22Rv1 (cell line): ENCODE results near the gene SLC6A6.

Source experiments
- H3K27ac ChIP-seq: fragments of 450-650 bp; 2 replicates; pipeline ENCODE4 v1.5.1; 2017
- ZFX ChIP-seq: fragments of 450-650 bp; IDR thresholded peaks from 2 replicates; pipeline ENCODE4 v1.6.1; 2017; ENCODE audit warnings: antibody characterized with exemption, borderline replicate concordance
- TF ChIP-seq, protein P1 (sequence below): fragments of 450-650 bp; IDR thresholded peaks from 2 replicates; pipeline ENCODE4 v1.5.1; 2017; ENCODE audit warnings: mild to moderate bottlenecking

The SLC6A6 gene

DNA sequence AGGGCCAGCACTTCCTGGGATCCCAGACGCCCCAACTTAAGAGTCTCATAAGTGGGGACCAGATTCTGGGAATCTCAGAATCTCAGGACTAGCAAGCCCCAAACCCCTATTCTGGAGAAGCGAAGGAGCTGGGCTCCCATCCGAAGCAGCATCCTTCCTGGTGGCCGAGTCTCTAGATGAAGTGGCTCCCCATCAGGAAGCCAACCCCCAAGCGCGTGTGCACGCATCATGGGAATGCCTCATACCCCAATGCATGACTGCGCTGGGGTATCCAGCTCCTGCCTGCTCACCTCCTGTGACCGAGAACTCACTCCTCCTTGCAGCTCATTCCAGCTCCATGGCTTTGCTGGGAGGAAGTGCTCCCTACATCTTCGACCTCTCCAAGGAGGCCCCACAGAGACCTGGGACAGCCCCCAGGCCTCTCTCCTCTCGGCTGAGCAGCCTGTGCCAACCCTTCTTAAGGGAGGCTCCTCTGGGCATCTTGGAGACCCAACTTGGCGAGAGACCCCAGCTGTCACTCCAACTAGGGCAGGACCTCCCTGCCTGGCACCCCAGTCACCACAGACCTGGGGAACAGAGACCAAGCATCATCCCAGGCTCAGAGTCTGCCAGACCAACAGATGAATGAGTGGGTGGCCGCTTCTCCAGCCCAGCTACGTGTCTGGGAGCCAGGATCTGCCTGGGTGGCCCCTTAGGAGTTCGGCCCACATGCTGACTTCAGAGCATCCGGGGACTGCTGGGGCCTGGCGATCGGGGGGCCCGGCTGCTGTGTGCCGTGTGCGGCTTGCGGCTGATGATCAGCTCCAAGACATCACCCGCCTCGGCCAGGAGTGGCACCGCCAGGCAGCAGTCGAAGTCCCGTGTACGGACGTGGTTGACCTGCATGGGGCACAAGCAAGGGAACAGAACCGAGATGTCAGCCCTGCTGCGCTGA lies 90.8 kb downstream of the SLC6A6 start:
- no peak for TF ChIP-seq ZFX
- TF ChIP-seq, protein P1, sequence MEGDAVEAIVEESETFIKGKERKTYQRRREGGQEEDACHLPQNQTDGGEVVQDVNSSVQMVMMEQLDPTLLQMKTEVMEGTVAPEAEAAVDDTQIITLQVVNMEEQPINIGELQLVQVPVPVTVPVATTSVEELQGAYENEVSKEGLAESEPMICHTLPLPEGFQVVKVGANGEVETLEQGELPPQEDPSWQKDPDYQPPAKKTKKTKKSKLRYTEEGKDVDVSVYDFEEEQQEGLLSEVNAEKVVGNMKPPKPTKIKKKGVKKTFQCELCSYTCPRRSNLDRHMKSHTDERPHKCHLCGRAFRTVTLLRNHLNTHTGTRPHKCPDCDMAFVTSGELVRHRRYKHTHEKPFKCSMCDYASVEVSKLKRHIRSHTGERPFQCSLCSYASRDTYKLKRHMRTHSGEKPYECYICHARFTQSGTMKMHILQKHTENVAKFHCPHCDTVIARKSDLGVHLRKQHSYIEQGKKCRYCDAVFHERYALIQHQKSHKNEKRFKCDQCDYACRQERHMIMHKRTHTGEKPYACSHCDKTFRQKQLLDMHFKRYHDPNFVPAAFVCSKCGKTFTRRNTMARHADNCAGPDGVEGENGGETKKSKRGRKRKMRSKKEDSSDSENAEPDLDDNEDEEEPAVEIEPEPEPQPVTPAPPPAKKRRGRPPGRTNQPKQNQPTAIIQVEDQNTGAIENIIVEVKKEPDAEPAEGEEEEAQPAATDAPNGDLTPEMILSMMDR: no peak
- no peak overlapping the region for H3K27ac ChIP-seq

DNA sequence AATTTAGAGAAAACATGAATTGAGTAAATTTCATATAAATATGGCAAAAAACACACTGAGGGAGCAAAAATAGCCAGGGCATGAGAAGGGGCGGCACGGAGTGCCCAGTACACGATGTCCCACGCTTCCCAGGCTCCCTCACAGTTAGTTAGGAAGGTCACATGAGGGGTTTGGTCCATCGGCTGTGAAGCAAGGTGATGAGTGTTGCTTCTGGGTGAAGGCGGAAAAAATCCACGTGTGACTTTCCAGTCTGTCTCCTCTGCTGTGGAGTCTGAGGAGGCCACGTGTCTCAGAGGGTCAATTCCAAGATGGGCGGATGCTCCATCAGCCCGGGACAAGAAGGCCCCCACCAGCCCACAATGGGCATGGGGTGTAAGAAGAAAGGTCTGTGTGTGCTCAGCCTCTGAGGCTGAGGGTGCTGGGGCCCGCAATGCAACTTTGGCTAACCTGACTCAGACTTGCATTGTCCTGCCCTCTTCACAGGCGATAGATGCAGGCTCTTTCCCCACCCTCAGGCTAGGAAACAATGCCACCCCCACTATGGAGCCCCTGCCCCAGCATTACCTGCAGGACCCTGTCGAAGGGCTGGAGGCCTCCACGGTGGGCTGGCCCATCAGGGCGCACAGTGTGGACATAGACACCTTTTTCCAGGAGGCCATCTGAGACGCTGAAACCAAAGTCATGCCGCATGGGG lies 92.0 kb downstream of the SLC6A6 start:
- TF ChIP-seq ZFX: no peak
- TF ChIP-seq, protein P1: no peak

DNA sequence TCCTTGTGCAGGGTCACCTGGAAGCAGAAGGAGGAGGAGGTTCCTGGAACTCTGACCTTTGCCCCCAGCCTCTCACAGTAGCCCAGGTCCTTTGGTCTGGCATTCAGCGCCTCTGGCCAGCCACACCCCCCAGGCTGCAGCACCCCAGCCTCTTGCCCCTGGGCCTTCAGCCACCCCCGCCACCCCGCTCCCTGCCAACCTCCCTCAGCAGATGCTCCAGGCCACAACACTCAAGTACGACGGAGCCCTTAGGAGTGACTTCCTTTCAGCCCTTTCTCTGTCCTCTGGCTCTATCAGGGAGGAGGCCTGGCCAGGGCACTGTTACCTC lies 92.5 kb downstream of the SLC6A6 start:
- no peak for TF ChIP-seq ZFX
- TF ChIP-seq, protein P1: no peak

More for the DNA sequence above, 92.0 kb downstream of the SLC6A6 start:
- no peak overlapping the region for H3K27ac ChIP-seq

DNA sequence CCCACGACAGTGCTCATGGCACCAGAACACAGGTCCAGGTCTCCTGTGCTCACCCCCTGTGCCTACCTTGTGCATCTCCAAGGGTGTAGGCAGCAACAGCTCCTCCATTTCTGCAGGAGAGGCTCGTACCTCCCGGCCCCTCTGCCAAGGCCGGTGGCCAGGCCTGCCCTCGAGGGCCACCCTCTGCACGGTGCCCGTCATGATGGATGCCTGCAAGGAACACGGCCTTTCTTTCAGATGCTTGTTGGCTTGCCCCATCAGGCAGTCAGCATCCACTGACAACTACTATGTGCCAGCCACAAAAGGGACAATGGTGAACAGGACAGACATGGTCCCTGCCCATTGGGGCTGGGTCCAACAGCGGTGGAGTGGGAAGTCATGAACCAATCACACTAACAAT lies 93.9 kb downstream of the SLC6A6 start:
- no peak overlapping the region for H3K27ac ChIP-seq
- TF ChIP-seq, protein P1: no peak
- TF ChIP-seq ZFX: no peak

More for the DNA sequence above, 92.5 kb downstream of the SLC6A6 start:
- H3K27ac ChIP-seq: no peak overlapping the region

DNA sequence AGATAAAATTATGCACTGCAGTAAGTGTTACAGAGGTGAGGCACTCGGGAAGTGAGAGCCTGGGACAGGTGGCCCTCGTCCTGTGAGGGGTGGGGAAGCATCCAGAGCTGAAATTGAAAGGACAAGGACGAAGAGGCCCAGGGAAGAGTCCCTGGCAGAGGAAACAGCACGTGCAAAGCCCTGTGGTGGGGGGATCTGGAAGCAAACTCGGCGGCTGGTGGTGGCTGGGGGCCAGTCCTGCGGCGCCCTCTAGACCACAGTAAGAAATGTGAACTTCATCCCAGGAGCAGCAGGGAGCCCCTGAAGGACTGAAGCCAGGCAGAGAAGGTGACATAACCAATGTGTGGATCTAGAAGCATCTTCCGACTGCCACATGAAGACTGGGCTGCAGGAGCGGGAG lies 94.9 kb downstream of the SLC6A6 start:
- H3K27ac ChIP-seq: no peak overlapping the region
- no peak for TF ChIP-seq ZFX

DNA sequence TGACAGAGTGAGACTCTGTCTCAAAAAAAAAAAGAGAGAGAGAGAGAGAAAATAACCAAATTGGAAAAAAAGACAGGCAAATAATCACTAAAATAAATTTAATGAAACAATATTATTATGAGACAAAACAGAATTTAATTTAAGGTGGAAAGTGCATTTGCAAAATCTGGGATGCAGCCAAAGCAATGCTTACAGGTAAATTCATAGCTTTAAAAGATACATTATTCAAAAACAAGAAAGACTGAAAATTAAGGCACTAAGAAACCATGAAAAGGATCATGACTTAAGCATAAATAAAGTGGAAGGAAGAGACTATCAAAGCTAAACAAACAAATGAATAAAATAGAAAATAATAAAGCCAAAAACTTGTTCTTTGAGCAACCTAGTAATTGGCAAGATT lies 100.1 kb downstream of the SLC6A6 start:
- no peak for TF ChIP-seq ZFX
- TF ChIP-seq, protein P1: no peak
- no peak overlapping the region for H3K27ac ChIP-seq

DNA sequence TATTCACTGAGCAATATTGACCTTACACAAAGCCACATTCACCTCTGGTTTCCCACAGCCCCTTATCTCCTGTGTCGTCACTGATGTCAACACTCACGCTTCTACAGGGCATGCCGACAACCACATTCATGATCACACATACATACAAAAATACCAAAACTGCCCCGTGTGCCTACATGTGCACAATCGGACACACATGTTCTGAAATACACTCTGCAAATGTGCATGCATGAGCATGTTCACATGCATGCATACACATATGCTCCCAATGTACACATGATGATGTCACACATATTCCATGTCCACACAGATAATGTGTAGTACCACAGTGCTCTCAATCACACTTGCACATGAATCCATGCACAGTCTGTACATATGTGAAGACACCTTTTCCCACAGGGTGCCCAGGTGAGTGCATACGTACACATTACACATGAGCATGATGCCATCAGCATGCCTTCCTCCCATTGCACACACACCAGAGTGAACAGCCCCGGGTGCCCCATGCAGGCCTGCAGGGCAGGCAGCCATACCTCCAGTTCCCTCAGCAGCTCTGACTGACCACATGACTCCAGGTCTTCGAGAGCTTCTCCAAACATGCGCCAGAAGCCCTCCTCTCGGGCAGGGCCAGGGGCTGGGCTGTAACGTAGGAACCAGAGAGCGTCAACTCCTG lies 100.8 kb downstream of the SLC6A6 start:
- no peak for TF ChIP-seq ZFX
- TF ChIP-seq, protein P1: no peak
- H3K27ac ChIP-seq: no peak overlapping the region
